ENCODE results near the gene PTRH1.
"Not testable (repeated sequence)": the region's sequence is repeated elsewhere in the genome, so short reads cannot be mapped to it uniquely, and the experiment has no call there.

The PTRH1 gene, protein sequence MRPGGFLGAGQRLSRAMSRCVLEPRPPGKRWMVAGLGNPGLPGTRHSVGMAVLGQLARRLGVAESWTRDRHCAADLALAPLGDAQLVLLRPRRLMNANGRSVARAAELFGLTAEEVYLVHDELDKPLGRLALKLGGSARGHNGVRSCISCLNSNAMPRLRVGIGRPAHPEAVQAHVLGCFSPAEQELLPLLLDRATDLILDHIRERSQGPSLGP

DNA sequence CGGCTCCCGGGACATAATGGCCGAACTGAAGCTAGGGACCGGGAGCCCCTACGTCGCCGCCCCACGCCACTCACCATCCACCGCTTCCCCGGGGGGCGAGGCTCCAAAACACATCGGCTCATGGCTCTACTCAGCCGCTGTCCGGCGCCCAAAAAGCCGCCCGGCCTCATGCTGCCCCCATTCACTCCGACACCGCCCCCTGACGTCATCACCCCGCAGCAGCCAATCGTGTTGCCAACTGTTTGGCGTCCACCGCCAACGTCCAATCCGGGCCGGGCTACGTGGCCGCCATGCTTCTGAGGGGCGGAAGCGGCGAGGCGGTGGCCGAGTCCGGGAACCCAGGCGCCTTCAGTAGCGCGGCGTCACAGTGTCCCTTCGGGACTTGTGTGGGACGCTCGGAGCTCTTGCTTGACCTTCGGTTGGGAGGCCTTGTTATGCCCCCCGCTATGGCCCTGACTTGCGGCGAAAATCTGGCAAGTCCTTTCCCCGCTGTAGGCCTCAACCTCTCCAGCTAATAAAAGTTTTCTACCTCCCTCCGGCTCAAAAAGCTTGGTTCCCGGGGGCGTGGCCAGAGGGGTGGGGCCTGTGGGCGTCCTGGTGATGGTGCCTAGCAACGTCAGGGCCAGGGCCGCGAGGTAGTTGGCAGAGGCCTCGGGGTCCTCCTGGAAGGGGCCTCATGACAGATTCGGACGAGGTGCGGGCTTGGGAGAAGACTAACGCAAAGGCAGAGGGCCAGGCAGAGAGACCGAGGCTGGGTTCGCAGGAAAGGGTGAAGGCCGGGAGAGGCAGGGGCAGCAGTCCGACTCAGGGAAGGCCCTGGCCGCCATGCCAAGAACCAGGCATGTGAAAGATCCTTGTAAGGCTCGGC lies at the start of gene PTRH1, which contains the start of gene TTC16:
Gene PTRH1, minus strand, starts transcription at position 194 of the 868 bp plus-strand sequence. Its CDS starts 24 bp downstream, at position 170.
Gene TTC16, plus strand, starts transcription at position 610 of the 868 bp plus-strand sequence. Its CDS starts 67 bp downstream, at position 677.
- FAIRE-seq (peak; percentile 98), DNase-seq (ENCODE audit: low spot score) (peak; percentile 97)

GRCh38 chr9:127763918-127764384 lies 48.5 kb upstream of the PTRH1 start:
- DNase-seq (ENCODE audit: low spot score) (no peak), FAIRE-seq (no peak)

GRCh38 chr9:127762111-127762676 lies 46.7 kb upstream of the PTRH1 start:
- no peak for DNase-seq (ENCODE audit: low spot score)
- FAIRE-seq, result no peak

DNA sequence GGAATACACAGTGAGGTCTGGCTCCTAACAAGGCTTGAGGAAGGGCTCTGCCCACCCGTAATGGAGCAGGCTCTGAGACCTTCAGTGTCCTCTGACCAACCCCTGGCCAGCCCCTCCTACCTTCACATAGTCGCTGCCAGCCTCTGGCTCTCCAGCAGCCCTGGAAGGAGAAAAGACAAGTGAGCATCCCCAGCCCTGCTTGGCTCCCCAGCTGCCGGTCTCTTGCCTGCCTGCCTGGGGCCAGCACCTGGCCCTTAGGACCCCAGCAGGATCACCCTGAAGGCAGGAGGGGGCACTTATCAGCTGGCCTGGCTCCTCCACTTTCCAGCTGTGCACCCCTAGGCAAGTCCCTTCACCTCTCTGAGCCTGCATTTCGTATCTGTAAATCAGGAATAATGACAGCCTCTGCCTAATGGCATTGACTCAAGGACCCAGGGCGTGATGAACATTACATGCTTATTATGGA lies 46.1 kb upstream of the PTRH1 start:
- no peak for DNase-seq (ENCODE audit: low spot score)
- no peak for FAIRE-seq

DNA sequence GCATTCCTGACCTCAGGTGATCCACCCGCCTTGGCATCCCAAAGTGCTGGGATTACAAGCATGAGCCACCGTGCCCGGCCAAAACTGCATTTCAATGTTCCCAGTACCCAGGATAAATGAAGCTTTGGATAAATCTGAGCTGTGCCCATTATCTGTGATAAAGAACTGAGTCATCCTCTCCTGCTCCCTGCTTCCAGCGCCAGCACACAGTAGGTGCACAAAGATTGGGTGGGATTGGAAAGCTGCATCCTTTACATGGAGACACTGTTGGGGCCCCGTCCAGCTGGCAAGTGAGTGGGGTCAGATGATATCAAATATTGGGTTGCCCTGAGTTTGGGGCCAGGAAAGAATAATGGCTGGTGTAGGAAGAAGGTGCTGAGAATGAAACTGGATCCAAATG lies 45.6 kb upstream of the PTRH1 start:
- FAIRE-seq (no peak), DNase-seq (ENCODE audit: low spot score) (no peak)

- no peak for FAIRE-seq
- no peak for DNase-seq (ENCODE audit: low spot score)
Measured at GRCh38 chr9:127758843-127759242, 43.4 kb upstream of the PTRH1 start.

GRCh38 chr9:127756776-127757175 lies 41.3 kb upstream of the PTRH1 start:
- not testable (repeated sequence) for FAIRE-seq; DNase-seq (ENCODE audit: low spot score)

DNA sequence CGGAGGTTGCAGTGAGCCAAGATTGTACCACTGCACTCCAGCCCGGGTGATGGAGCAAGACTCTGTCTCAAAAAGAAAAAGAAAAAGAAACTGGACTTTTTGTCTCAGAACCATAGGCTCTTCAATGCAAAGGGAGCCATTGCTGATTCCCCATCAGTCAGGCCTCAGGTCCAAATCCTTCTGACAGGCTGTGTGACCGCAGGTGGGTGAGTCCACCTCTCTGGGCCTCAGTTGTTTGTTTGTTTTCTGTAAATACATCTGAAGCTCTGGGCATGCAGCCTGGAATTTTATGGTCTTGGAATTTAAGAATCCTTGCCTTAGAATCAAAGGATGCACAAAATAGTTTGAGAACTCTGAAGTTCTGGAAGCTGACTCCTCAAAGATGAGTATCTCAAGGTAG lies 40.8 kb upstream of the PTRH1 start:
- DNase-seq (ENCODE audit: low spot score) (no peak), FAIRE-seq (no peak)

DNA sequence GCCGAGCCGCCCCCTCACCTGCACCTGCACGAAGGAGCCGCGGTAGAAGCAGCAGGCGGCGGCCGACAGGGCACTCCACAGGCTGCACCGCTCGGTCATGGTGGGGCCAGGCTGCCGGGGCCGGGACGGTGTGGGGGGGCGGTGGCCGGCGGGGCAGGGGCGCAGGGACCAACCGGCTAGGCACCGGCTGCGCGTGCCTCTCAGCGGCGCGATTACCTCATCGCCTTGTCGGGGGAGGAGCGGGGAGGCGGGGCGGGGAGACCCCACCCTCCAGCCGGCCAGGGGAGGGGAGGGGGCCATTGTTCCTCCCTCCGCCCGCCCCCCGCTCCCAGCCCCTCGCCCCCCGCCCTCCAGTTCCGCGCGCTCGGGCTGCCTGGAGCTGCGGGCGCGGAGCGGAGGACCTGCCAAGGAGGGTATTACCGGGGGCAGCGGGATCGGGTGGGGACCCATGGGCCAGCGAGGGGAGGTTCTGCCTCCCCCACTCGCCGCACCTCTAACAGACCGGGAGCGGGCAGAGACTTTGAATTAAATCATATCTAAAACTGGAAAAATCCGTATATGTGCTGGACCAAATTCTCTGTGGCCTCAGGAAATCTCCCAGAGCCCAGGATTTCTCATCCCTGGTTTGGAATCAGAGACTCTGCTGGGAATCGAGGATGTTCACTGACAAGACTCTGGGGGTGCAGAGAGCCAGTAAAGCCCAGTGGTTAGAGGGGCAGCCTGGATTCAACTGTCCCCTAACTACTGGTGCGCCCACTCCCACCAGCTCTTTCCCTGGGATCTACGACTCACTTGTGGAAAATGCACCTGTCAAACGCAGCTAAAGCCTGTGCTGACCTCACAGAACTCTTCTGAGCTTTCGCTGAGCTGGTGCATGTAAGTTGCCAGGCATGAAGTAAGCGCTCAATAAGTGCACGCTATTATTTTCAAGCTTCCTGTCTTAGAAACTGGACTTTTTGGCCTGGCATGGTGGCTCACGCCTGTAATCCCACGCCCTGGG lies 39.9 kb upstream of the PTRH1 start:
- no peak for FAIRE-seq
- no peak for DNase-seq (ENCODE audit: low spot score)

DNA sequence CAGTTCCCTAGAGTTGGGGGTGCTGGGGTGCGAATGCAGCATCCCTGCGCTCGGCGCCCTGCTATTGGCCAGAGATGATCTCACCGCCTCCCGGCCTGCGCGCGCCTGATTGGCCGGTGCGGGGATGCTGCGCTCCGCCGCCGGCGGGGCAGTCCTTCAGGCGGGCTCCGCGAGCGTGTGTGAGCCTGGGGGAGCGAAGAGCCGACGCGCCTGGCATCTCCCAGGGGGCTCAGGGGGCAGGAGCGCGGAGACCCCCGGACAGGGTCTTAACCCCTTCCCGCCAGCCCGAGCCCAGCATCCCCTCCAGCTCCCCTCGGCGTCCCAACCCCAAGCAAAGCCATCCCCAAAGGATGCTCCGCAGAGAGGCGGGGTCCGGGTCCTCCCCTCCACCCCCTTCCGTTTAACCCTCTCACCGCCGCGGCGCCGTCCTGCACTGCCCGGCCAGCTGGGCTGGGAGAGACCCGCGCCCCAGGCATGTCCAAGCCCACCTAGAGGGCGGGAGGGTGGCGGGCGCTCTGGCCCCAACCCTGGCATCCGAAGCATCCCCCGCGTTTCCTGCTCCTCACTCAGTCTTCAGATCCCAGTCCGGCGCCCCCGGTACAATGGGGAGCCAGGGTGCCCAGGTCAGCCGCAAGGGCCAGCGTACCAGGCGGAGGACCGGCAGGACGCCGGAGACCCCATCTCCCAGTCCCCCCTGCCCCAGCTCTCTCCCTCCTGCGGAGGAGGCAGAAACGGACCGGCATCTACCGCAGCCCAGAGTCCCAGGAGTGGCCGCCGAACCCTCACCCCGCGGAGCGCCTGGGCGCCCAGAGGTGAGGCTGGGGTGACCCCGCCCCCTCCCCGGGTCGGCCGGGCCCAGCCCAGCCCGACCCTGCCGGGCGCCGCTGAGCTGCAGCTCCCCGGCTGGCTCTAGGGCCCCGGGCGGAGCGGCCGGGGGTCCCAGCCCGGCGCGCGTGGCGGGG lies 38.9 kb upstream of the PTRH1 start:
- FAIRE-seq, result no peak

DNA sequence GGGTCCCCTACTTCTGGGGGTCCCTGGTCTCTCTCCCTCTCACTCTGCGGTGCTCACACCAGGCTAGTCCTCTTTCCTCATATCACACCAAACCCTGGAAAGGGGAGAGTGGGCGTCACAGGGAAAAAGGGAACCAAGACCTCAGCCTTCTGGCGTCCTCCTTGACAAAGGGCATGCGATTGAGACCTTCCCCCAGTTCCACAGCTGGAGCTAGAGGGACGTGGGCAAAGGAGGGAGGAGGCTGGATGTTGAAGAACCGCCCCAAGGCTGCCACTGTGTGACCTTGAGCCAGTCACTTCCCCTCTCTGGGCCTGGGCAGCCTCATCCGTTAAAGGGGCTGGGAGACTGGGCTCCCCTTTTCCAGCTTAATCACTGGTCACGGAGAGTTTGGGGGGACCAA lies 38.2 kb upstream of the PTRH1 start:
- FAIRE-seq (no peak), DNase-seq (ENCODE audit: low spot score) (no peak)

More for the DNA sequence above, 38.9 kb upstream of the PTRH1 start:
- peak; percentile 73 for DNase-seq (ENCODE audit: low spot score)

DNA sequence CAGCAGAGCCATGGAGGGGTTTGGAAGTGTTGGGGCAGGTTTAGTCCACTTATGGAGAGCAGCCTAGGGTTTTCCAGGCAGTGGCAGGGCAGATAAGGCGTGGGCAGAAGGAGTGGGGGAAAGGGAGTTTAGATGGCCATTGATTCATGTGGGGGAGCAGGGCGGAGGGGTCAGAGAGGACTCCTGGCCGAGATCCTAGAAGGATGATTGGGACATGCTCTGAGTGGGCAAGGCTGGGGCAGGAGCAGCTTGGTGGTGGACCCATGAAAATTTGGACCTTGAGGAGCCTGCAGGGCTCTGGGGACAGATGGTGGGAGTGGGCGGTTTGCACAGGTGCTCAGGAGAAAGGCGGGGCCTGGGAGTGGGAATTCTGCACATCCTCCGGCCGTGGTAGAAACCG lies 37.7 kb upstream of the PTRH1 start:
- FAIRE-seq (no peak), DNase-seq (ENCODE audit: low spot score) (no peak)

DNA sequence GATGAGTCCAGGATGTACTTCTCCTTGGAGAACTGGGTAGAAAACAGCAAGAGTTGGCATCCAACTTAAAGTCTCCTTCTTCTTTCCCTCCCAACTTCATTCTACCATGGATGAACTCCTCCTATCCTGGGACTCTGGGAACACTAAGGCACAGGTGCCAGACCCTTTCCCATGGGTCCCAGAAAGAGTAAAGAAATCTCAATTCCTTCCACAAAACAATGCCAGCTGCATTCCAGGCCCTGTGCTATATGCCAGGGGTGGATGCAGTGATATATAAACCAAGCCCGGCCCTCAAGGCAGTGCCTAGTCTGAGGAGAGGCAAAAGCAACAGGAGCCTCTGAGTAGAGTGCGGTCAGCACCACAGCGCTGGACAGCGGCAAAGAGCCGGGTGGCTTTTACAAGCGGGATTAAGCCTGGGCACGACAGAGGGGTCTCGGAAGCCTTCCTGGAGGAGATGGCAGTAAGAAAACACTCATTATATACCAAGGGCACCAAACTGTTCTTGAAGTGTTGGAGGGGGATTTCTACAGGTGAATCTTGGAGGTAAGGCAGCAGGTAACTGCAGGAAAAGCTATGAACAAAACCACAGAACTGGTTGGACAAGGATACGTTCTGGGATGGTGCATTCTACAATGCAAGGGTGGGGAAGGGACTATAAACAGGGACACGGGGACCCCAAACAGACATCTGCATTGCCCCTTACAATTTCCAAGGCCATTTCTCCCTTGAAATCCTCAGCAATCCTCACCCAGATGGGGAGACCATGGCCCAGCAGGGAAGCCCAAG lies 36.0 kb upstream of the PTRH1 start:
- no peak for FAIRE-seq
- DNase-seq (ENCODE audit: low spot score), result peak; percentile 33

GRCh38 chr9:127749090-127749787 lies 33.8 kb upstream of the PTRH1 start:
- DNase-seq (ENCODE audit: low spot score), result no peak
- no peak for FAIRE-seq

GRCh38 chr9:127746959-127747569 lies 31.6 kb upstream of the PTRH1 start:
- no peak for FAIRE-seq

DNA sequence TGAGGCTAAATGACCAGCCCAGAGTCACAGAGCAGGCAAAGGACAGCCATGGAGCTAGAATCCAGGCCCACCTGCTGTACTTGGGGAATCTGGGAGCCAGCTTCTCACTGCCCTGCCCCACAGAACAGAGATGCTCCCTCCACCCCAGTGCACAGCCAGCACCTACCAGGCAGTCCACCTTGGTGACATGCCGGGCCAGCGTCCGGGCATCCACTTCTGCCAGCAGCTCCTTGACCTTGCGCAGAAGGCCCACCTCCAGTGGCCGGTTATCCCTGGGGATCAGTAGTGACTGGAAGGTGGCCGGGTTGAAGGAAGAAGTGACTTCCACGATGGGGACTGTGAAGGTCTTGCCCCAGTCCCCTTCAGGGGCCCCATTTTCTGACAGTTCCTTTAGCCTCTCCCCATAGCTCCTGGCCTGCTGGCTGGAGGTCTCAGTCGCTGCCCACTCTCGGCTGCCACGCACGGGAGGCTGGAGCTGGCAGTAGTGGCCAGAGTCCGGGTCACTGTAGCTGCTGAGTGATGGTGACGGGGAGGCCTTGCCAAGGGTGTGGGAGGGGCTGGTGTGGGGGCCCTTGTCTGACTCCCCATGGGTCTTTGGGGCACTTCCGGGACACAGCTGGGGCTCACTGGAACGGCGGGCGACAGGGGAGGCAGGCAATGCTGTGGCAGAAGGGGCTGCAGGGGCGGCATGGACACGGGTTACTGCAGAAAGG lies 29.1 kb upstream of the PTRH1 start:
- FAIRE-seq, result no peak
- no peak for DNase-seq (ENCODE audit: low spot score)

More at GRCh38 chr9:127746959-127747569, 31.6 kb upstream of the PTRH1 start:
- no peak for DNase-seq (ENCODE audit: low spot score)

All from urothelium cell line (cell line).